ENCODE results near the gene LSM14B. TPM values are rescaled to one million over a fixed set of nuclear protein-coding genes. Genes with fewer than 3 reads are reported as not detected.

Gene LSM14B
- total and polyA plus RNA-seq, 8 donors, result 36.0 to 62.3 (median 58.5) TPM

- H3K4me1 ChIP-seq, result peaks cover 0 to 12% of the 10 kb centered on the region in 2 donors
- DNase-seq (no peak), ATAC-seq (no peak)
- TF ChIP-seq CTCF (IDR thresholded peaks at IDR 0.05), result no peak
- H3K27ac ChIP-seq, result no peak overlapping the region
- no peak overlapping the region for H3K4me3 ChIP-seq
- intact Hi-C loops (cut with DNase I), result no loop called here
- H3K9me3 ChIP-seq, result peaks cover 0 to 3% of the 10 kb centered on the region in 2 donors
- peaks cover 0 to 56% of the 10 kb centered on the region in 2 donors for H3K36me3 ChIP-seq
- no peaks in the 10 kb centered on the region for H3K27me3 ChIP-seq
Measured at GRCh38 chr20:62158088-62158400, 35.8 kb downstream of the LSM14B start.

- intact Hi-C loops (cut with DNase I), result no loop called here
- DNase-seq, result peak in 1 of 4 donors; percentile 56
- no peaks in the 10 kb centered on the region for H3K9me3 ChIP-seq
- ATAC-seq, result no peak
- H3K4me1 ChIP-seq, result peaks cover 0 to 12% of the 10 kb centered on the region in 2 donors
- H3K27me3 ChIP-seq, result no peaks in the 10 kb centered on the region
- no peak overlapping the region for H3K27ac ChIP-seq
- TF ChIP-seq CTCF (IDR thresholded peaks at IDR 0.05), result no peak
- peaks cover 1 to 60% of the 10 kb centered on the region in 2 donors for H3K36me3 ChIP-seq
- no peak overlapping the region for H3K4me3 ChIP-seq
Measured at GRCh38 chr20:62158541-62158940, 36.3 kb downstream of the LSM14B start.

GRCh38 chr20:62159052-62159451 is 36.8 kb downstream of the LSM14B start:
- ATAC-seq (no peak), DNase-seq (peak in 1 of 4 donors; percentile 39)
- H3K4me3 ChIP-seq, result no peak overlapping the region
- intact Hi-C loops (cut with DNase I), result no loop called here
- H3K9me3 ChIP-seq, result no peaks in the 10 kb centered on the region
- no peak overlapping the region for H3K27ac ChIP-seq
- no peak for TF ChIP-seq CTCF (IDR thresholded peaks at IDR 0.05)
- H3K27me3 ChIP-seq, result no peaks in the 10 kb centered on the region
- peaks cover 3 to 65% of the 10 kb centered on the region in 2 donors for H3K36me3 ChIP-seq
- H3K4me1 ChIP-seq, result peaks cover 0 to 12% of the 10 kb centered on the region in 2 donors

- H3K27me3 ChIP-seq, result no peaks in the 10 kb centered on the region
- H3K4me3 ChIP-seq, result no peak overlapping the region
- peak in 1 of 4 donors; percentile 2 for DNase-seq
- H3K4me1 ChIP-seq, result peaks cover 0 to 12% of the 10 kb centered on the region in 2 donors
- TF ChIP-seq CTCF (IDR thresholded peaks at IDR 0.05), result no peak
- peaks cover 3 to 65% of the 10 kb centered on the region in 2 donors for H3K36me3 ChIP-seq
- no peak for ATAC-seq
- no peaks in the 10 kb centered on the region for H3K9me3 ChIP-seq
- intact Hi-C loops (cut with DNase I), result no loop called here
- H3K27ac ChIP-seq, result no peak overlapping the region
Measured at GRCh38 chr20:62159839-62160238, 37.6 kb downstream of the LSM14B start.

- no peak overlapping the region for H3K27ac ChIP-seq
- no peak for TF ChIP-seq CTCF (IDR thresholded peaks at IDR 0.05)
- H3K9me3 ChIP-seq, result no peaks in the 10 kb centered on the region
- ATAC-seq, result no peak
- intact Hi-C loops (cut with DNase I), result no loop called here
- peaks cover 3 to 68% of the 10 kb centered on the region in 2 donors for H3K36me3 ChIP-seq
- H3K4me1 ChIP-seq, result peaks cover 0 to 12% of the 10 kb centered on the region in 2 donors
- H3K4me3 ChIP-seq, result no peak overlapping the region
- H3K27me3 ChIP-seq, result no peaks in the 10 kb centered on the region
- peak in 1 of 4 donors; percentile 27 for DNase-seq
Measured at GRCh38 chr20:62160253-62160652, 38.0 kb downstream of the LSM14B start.
